HG03469 (cell line): ENCODE results near the gene PIMREG.

Source experiments
- ATAC-seq: cut with Tn5 transposase; IDR thresholded peaks from one replicate; pipeline ENCODE4 v1.9.1; 2021; ENCODE audit warnings: mild to moderate bottlenecking, moderate library complexity, moderate number of reproducible peaks; ENCODE audit not compliant: unreplicated experiment

PIMREG gene

DNA sequence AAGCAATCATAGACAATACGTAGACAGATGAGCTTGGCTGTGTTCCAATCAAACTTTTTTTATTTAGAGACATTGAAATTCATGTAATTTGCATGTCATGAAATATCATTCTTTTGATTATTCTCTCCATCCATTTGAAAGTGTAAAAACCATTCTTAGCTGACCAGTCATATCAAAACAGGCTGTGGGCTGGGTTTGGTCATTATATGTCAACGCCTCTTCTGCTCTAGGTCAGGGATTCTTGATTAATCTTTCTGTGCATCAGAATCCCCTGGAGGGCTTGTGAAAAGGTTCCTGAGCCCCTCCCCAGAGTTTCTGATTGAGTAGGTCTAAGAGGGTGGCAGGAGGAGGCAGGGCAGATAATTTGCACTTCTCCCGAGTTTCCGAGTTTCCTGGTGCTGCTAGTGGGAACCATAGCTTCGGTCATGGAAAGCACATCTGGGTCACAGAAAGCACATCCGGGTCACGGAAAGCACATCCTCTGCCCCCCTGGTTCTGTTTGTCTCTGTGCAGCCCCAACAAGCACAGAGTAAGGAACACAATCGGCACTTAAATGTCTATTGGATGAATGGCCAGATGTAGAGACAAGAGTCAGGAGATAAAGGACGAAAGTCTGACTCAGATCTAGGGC, 16.4 kb downstream of the PIMREG start:
- no peak for ATAC-seq

DNA sequence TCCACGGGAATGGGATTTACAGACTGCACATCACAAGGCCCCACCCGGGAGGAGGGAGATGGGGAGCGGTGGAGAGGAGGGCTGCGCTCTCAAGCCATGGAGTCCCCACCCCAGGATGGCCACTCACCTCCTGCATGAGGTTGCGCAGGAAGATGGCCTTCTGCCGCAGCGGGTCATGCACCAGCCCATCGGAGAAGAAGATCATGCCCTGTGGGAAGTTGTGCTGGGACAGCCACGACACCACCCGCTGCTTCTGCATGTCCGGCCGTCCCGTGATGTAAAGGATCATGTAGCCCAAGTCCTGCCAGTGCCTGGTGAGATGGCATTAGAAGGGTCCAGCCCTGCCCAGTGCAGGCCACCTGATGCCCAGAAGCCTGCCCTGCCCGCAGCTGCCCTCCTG, 17.0 kb downstream of the PIMREG start:
- ATAC-seq, result no peak

DNA sequence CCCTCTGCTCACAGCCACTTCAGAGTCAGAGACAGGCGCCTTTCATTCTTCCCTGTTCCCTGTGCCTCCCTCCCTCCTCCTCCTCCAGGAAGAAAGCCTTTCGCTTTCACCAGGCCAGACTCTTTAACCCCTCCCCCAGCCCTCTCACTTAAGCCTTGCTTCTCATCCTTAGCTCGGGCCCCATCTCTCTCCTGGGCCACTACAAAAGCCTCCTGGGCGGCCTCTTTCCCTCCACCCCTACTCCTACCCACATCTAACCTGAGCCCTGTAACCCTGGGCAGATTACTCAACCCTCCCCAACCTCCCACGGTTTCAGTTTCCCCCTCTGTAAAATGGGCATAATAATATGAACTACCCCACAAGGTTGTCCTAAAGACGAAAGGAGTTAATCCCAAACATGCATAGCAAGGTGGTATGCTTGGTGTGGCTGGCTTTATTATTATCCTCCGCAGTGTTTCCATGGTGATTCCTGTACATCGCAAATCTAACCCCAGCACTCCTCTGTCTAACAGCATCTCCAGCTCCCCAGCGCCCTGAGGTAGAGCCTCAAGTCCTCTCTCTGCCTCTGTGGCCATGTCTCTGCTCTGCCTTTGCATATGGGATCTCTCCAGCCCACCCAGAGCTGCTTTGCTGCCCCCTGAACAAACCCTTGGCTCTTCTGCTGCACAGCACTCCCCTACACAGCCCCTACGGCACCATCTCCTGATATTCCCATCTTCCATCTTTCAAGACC, 17.7 kb downstream of the PIMREG start:
- ATAC-seq, result no peak

DNA sequence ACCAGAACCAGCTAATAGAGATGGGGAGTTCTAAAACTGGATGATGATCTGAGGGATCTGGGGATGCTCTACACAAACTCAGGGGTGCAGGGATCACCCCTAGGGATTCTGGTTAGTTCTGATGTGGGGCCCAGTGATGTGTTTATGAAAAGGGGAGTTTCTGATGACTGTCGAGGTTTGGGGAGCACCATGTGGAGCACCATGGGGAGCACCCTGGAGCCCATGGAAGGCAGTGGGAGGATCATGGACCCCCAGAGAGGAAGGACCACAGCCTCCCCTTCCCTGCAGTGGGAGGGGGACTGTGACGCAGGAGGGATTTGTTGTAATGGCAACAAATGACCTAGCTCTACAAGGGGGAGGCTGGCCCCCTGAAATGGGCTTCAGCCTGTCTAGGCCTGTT, 18.4 kb downstream of the PIMREG start:
- no peak for ATAC-seq

DNA sequence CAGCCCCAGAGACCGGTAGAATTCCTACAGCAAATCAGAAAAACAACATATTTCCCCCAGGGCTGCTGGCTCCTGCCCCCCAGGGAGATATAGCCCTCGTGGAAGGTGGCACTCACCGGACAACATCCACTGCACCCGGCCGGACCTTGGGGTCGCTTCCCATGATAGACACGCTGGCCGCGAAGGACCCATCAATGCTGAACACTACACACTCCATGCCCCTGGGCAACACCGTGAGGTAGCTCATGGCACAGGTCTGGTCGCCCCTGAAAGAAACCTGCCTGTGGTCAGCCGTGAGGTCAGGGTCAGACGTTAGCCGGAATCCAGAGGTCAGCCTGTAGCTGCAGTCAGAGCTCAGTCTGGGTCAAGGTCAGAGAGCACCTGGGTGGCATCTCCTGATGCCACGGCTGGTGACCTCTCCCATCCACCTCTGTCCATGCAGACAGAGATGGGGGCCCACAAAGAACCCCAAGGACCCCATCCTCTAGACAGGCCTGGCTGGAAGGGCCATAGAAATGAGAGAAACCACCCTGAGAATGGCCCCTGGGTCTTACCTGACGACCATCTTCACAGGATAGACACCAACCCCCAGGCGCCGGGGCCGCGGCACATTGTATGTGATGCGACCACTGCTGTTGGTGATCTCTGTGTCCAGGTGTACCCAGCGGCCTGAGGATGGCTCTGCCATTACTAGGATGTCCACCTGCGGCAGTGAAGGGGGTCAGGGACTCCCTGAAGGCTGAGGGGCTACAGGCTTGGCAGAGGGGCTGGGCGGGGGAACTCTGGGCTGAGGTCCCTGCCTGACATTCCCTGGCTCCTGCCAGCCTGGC, 19.6 kb downstream of the PIMREG start:
- ATAC-seq, result no peak

DNA sequence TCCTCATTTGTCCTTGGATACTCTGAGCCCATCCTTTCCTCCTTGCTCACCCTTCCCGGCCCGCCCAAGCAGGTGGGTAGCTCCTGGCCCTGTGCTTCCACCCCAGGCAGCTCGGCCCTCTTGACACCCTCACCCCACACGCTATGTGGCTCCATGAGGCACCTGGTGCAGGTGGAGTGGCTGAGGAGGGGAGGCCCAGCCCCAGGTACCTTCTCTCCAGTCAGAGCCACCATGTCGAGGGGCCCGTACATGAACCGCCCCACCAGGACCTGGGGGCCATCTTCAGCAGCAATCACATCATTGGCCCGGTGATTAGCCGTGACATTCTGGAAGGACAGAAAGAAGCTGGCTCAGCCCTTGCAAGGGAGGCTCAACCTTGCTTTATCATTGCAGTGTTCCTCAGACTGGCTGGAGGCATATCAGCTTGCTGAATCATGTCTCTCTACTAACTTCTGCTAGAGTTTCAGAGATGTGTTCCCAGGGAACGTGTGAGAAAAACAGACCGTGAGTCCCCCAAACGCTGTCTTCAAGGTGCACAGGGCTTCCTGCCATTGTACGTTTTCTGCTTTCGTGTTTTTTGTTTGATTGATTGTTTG, 20.3 kb downstream of the PIMREG start:
- no peak for ATAC-seq

DNA sequence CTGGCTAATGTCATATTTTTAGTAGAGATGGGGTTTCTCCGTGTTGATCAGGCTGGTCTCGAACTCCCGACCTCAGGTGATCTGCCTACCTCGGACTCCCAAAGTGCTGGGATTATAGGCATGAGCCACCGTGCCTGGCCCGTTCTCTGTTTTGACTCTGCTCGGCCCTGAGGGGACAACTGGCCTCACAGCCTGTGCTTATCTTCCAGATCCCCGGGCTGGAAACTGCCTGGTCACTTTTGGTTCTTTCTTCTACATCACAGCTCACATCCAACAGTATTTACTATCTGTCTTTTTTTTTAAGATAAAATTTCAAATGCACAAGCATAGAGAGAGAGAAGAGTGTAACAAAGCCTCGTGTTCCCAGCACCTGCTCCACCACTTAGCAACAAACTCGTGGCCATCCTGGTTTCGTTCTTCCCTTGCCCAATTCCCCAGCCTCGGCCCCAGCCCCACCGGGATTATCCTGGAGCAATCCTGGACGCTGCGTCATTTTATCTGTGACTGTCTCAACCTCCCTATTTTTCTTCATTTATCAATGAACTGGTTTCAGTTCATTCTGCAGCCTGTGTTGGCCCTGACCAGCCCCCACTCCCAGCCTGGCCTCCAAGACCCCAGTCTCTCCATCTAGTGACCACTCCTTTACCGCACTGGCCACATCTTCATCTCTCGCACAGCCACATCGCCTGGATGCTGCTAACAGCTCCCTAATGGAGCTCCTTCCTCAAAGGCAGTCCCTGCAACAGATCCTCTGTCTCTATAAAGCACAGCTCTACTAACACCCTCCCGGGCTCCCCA, 21.1 kb downstream of the PIMREG start:
- ATAC-seq, result no peak

DNA sequence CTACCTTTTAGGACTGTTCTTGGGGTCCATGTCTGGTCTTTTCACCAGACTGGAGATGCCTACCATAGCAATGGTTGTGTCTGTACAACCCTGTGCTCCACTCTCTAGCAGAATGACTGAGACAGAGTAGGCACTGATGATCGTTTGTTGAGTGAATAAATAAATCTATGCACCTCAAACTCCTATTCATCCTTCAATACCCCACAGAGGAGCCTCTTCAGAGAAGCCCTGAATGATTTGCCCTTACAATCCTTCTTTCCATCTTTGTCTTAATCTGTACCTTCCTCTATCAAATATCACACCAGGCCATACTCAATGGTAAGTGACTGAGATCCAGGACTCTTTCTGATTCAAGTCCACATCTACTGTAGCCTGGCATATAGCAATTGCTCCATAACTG, 23.3 kb downstream of the PIMREG start:
- ATAC-seq, result no peak

DNA sequence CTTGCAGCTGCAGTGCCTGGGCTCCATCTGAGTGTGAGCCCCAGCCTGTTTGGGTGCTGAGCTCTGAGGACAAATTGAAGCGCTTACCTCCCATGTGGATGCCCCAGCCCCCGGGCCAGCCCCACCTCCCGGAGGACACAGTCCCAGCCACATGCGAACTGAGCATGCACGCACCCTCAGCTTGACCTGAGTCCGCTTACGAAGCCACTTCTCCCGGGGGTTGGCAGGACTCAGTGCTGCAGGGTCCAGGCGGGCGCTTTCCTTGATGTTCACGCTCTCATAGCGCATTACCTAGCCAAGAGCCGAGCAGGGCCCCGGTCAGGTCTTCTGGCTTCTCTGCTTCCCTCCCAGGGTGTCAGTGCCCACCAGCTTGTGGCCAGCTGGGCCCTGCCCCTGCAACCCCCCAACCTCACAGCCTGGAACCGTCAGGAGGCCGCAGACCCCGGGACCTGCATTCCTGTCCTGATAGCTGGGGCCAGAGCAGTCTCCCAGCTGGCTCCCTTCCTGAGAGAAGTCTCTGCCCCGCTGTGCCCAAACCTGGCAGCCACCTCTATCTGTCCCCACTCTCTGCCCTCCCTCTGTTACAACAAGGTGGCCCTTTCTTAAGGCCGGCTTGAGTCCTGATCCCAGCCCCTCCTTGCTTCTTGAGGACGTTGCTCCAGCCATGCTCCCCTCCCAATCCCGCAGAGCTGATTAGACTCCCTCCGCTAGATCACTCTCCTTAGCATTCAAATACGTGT, 24.0 kb downstream of the PIMREG start:
- ATAC-seq, result no peak

DNA sequence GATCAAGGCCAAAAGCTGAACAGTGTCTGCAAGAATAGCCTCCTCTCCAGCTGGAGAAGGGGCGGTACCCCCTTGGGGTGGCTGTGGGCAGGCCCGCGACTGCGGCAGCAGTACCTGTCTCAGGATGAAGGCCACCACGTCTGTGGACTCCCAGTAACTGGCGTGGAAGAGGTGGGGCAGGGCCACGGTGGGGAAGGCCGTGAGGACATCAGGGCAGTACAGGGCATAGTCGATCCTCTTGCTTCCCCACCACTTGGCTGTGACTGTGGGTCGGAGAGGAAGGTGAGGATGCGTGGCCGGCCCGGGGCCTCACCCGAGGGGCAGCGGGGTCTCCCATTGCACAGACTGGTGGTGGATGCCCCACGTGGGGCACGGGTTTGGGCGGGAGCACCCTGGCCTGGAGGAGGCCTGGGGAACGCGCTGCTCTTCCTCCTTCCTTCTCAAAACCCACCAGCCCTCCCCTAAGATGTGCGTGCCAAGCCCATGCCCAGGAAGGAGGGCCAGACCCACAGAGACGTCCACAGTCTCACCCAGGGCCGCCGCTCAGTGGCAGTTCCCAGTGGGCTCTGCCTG, 26.0 kb downstream of the PIMREG start:
- no peak for ATAC-seq

DNA sequence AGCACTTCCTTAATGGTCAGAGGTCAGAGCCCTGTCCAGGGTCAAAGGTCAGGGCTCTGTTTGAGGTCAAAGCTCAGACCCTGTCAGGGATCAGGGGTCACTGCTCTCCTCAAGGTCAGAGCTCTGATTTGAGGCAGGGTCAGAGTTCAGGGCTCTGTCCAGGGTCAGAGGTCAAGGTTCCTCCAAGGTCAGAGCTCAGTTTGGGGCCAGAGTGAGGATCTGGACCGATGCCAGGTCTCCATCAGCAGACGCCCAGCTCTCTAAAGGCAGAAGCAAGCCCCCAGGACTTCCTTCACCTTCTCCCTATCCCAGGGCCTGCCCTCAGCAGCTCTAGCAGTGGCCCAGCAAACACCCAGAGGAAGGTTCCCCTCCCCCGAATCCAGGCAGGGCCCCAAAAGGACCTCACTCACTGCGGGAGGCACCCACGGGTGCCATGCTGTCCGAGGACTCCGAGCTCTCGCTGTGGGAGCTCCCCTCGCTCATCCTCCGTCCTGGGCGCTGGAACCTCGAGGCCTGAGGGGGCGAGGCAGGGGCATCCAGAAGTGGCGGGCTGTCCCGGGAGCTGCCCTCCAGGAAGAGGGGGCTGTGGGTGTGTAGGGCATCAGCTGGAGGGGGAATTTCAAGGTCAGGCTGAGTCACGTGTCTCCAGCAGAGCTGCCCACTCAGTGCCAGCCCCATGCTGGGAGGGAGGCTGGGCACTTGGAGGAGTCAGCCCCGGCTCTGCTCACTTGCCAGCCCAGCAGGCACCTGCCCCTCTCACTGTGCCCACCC, 26.7 kb downstream of the PIMREG start:
- ATAC-seq, result no peak

DNA sequence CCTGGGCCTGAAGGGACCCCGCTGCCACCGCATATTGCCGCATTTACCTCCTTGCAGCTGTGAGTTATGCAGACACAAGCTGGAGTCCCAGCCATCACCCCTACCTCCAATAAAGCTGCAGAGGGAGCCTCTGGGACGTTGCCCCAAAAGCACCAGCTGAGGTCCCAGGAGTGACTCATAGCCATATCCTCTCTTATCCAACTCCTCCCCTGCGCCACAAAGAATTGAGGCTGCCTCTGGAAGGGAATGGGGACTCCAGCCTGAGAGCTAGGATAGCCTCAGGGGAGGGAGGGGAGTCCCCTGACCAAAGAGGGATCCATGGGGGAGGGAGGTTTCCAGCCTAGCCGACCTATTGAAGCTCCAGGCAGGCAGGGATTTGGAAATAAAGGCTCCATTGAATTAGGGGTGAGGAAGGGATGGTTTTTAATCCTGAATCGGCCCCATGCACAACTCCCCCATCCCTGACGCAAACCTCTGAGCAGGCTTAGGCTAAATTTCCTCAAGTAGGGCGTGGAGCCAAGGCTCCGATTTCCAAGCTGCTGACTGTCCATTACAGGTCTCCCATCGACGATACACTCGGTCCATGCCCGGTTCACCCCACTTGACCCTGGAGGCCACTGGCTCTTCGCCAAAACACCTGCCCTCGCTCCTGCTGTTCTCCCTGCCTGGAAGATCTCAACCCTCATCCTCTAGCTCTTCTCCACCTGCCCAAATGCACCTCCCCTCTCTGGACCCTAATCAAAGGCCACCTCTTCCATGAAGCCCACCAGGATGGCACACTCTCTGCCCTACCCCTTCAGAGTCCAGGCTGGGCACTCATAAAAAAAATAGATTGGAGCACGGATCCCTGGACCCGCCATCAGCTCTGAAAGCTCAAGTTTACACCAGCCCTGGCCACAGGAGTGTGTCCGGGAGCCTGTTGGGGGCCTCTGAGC, 27.5 kb downstream of the PIMREG start:
- no peak for ATAC-seq

DNA sequence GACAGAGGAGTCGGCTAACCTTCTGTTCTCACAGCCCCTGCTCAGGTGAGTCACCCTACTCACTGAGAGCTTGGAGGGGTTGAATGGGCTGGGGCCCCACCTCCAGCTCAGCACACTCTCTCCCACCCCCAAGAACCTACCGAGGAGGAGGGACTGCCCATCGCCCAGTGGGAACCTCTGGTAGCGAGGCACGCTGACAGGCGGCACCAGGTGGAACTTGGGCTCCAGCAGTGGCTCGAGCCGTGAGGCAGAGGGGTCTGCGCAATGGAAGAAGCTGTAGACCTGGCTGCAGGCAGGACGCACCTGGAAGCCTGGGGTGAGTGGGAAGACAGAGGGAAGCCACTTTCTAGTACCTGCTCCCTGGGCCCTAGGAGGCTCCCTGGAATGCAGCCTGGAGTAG, 28.3 kb downstream of the PIMREG start:
- ATAC-seq, result no peak

DNA sequence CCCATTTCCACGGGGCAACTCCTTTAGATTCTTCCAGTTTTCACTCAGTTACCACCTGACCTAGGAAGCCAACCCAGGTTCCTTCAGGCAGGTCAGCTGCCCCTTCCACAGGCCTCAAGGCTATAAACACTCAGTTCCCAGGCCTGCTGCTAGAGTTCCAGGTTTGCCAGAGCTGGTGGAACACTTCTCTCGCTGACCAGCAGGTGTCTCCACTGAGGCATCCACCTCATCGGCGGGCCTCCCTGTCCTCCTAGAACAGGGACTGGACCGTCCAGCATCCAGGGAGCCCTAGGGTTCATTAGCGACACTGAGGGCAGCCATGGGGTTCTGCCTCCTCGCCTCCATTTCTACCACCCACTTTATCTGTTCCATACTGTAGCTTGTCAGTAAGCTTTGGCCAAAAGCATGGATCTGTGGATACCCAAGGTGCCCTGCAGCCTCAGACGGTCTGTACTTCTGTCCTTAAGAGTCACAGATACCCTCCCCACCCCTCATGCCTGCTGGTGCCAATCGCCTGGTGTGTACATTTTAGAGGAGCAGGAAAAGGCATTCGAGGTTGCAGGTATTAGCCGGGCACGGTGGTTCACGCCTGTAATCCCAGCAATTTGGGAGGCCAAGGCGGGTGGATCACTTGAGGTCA, 29.0 kb downstream of the PIMREG start:
- ATAC-seq, result no peak

DNA sequence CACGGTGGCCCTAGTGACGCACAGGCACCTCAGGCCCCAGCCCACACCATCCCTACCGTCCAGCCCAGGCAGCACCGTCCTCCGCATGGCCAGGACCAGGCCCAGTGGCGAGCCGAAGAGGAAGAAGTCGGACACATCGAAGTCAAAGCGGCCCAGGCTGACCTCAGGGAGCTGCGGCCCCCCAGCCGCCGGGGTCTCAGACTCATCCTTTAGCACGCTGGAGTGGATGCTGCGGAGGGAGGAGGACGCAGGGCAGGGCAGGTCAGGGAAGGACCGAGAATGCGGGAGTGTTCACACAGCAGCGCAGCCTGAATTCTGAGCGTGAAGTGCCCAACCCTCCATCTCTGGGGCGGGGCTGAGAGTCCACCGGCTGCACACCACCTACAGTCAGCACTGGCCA, 30.1 kb downstream of the PIMREG start:
- ATAC-seq, result no peak

DNA sequence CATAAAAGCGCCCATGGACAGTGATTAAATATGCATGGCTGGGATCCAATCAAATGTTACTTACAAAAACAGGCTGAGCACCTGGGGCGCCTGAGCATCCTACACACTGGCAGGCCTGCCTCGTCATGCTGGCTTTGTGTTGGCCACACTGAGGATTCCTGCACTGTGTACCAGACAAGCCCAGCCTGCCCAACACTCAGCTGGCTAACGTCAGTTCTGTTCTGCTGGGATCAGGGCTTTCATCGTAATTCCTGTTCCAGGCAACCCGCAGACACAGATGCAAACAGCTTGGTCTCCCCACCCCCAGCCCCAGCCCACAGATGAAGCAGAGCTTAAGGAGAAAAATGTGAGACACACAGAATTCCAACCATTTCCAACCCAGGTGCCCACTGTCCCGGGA, 30.7 kb downstream of the PIMREG start:
- no peak for ATAC-seq

DNA sequence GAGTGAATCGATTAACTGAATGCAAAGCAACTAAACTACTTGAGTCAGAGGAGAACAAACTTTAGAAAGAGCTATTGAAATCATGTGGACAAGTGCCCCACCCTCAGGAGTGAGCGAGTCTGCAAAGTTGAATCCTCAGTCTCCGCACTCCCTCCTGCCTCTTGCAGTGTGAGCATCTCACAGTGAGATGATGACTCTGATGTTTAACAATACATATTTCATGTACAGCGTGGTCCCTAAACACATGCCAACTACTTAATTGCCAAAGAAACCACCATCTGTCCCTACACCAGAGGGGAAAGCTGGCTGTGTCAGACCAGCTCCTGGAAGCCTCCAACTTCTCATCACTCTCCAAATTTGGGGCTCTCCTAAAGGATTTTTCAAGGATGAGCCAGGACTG, 31.2 kb downstream of the PIMREG start:
- ATAC-seq, result no peak
